Heart right ventricle (tissue), 16 donors: ENCODE measurements around the gene CTDP1. TPM values are rescaled to one million over a fixed set of nuclear protein-coding genes. Genes with fewer than 3 reads are reported as not detected.
A peak's percentile ranks its signal among the peaks of the same experiment; 100 is the strongest.

Source experiments
- ATAC-seq, 8 donors: fragments of 200-7000 bp; cut with Tn5 transposase; one replicate each; pipeline ENCODE4 v1.9.1; 2020; ENCODE audit warnings: mild to moderate bottlenecking in 8 of 8, moderate library complexity in 8 of 8, moderate number of reproducible peaks in 1 of 8
- DNase-seq, 2 donors: peaks; one replicate each; pipeline ENCODE4 v3.0.0-alpha.2; 2020
- H3K27ac ChIP-seq, 10 donors: fragments of 200-600 bp; sonication (generic) in 2 of 10; one replicate each; pipeline versions ENCODE4 v1.5.0 to v1.8.0; 2020 to 2022; ENCODE audit warnings: mild to moderate bottlenecking in 3 of 10
- H3K27me3 ChIP-seq, 7 donors: fragments of 200-600 bp; one replicate each; pipeline ENCODE4 v1.8.0; 2021 to 2022; ENCODE audit warnings: mild to moderate bottlenecking in 2 of 7
- H3K36me3 ChIP-seq, 9 donors: fragments of 200-600 bp; sonication (generic) in 1 of 9; one replicate each; pipeline versions ENCODE4 v1.5.0 to v1.8.0; 2020 to 2022; ENCODE audit warnings: mild to moderate bottlenecking in 2 of 9
- H3K4me1 ChIP-seq, 9 donors: fragments of 200-600 bp; sonication (generic) in 1 of 9; one replicate each; pipeline versions ENCODE4 v1.5.0 to v1.8.0; 2020 to 2022; ENCODE audit warnings: mild to moderate bottlenecking in 4 of 9
- H3K4me3 ChIP-seq, 10 donors: fragments of 200-600 bp; sonication (generic) in 2 of 10; one replicate each; pipeline versions ENCODE4 v1.5.0 to v1.8.0; 2020 to 2022; ENCODE audit warnings: mild to moderate bottlenecking in 7 of 10, moderate library complexity in 2 of 10
- H3K9me3 ChIP-seq, 11 donors: fragments of 200-600 bp in 10 of 11; sonication (generic) in 2 of 11; one replicate each; pipeline versions ENCODE4 v1.5.0 to v1.8.0; 2013 to 2022; ENCODE audit warnings: mild to moderate bottlenecking in 2 of 11, control low read depth in 1 of 11, moderate library complexity in 1 of 11
- CTCF ChIP-seq, 9 donors: fragments of 200-600 bp; sonication (generic) in 2 of 9; IDR thresholded peaks; one replicate each; pipeline versions ENCODE4 v1.5.0 to v1.8.0; 2021 to 2022; ENCODE audit warnings: antibody characterized with exemption in 9 of 9, mild to moderate bottlenecking in 5 of 9, moderate library complexity in 1 of 9
- WGBS, 2 donors: extraction: QIAGEN DNeasy Blood & Tissue Kit; methylation state at CpG; one replicate each; pipeline ENCODE4 v1.1.7; 2013; ENCODE audit warnings: inconsistent platforms in 1 of 2; 5-methylcytosine and 5-hydroxymethylcytosine counted together
- intact Hi-C, 10 donors: fragments of 100-400 bp; cut with DNase I; formaldehyde crosslinking; loops; one replicate each; pipeline versions ENCODE4 v1.11.1 to v1.14.2; 2022
- polyA plus RNA-seq, 2 donors: library from polyadenylated mRNA; stranded (reverse); fragments of 200-250 nt; gene quantifications; one replicate each; pipeline ENCODE4 v1.2.3, GENCODE V29; 2013
- total RNA-seq, 10 donors: library from RNA; stranded (reverse); fragmentation: NEBNext Ultra II Directional in 3 of 10; extraction: Animal tissue kit (Norgen Biotek cat#: 25700) in 3 of 10; gene quantifications; one replicate each; pipeline versions ENCODE4 v1.2.1 to v1.2.4, GENCODE V29; 2021 to 2023
- donor health status: Arrhythmogenic right ventricular cardiomyopathy.
- donor health status: ischemic (EF 13 %, LVEDD 7.1; RV severe dilation, severe dysfunction).
- donor health status: healthy with polysubstance abuse.
- donor health status: DM: no; HTN: yes; CAD: no.
- donor health status: DM: no; HTN: no; CAD: no.
- donor health status: ischemic (EF 25% LVEDD 6.9; RV normal size, moderate dysfunction).
- donor health status: ischemic (EF 25% LVEDD 5.7; RV mildly dilated, moderate dysfunction).
- donor health status: healthy.
- donor health status: DM: yes; HTN: yes; CAD: no.
- donor health status: Ischemic cardiomyopathy.
- donor health status: ischemic (EF 35%, LVEDD 5.7; RV mildly dilated, moderate dysfunction).
- donor health status: nonischemic (EF 11% LVEDD 7.7; RV severe dilation, severe dysfunction).
- donor health status: DM: yes; HTN: yes; CAD: no.
- donor health status: PGD.
- donor health status: ischemic (EF 29% LVEDD 5.4; RV normal size, mild dysfunction).
- donor health status: nonischemic (EF 23%, LVEDD 6.1; RV moderate dilation, normal function).

Gene CTDP1
- total and polyA plus RNA-seq, 12 donors, result 6.8 to 12.5 (median 9.3) TPM

- peak overlapping the region in 3 of 10 donors; percentile 5 to 22 (median 9) for H3K27ac ChIP-seq
- TF ChIP-seq CTCF (IDR thresholded peaks at IDR 0.05), result no peak
- 93 to 95% methylated on average over 14 of the region's 14 CpGs for WGBS, 2 donors
- no peak overlapping the region for H3K4me3 ChIP-seq
- H3K9me3 ChIP-seq, result peaks cover 0 to 6% (median 0%) of the 10 kb centered on the region in 11 donors
- ATAC-seq (peak in 5 of 8 donors; percentile 22 to 62 (median 53)), DNase-seq (no peak)
- intact Hi-C loops, result no loop called here
- peaks cover 0 to 91% (median 23%) of the 10 kb centered on the region in 9 donors for H3K36me3 ChIP-seq
- no peaks in the 10 kb centered on the region for H3K27me3 ChIP-seq
- H3K4me1 ChIP-seq, result no peaks in the 10 kb centered on the region
Observed at GRCh38 chr18:79698668-79699335, 19.2 kb downstream of the CTDP1 start.

- Histone ChIP-seq H3K27ac (no peak overlapping the region), H3K9me3 (peaks cover 0 to 6% (median 0%) of the 10 kb centered on the region in 11 donors), H3K36me3 (peaks cover 0 to 99% (median 26%) of the 10 kb centered on the region in 9 donors), H3K4me1 (no peaks in the 10 kb centered on the region), H3K4me3 (no peak overlapping the region), H3K27me3 (no peaks in the 10 kb centered on the region)
- WGBS, 2 donors, result 95 to 97% methylated on average over 8 of the region's 8 CpGs
- DNase-seq (no peak), ATAC-seq (no peak)
- TF ChIP-seq CTCF (IDR thresholded peaks at IDR 0.05), result no peak
- intact Hi-C loops, result no loop called here
Observed at GRCh38 chr18:79699653-79700052, 20.1 kb downstream of the CTDP1 start.

GRCh38 chr18:79702906-79703305 lies 23.3 kb downstream of the CTDP1 start:
- Histone ChIP-seq H3K4me1 (no peaks in the 10 kb centered on the region), H3K9me3 (peaks cover 0 to 6% (median 0%) of the 10 kb centered on the region in 11 donors), H3K27me3 (no peaks in the 10 kb centered on the region), H3K27ac (no peak overlapping the region), H3K4me3 (no peak overlapping the region), H3K36me3 (peaks cover 0 to 100% (median 28%) of the 10 kb centered on the region in 9 donors)
- DNase-seq (no peak), ATAC-seq (no peak)
- TF ChIP-seq CTCF (IDR thresholded peaks at IDR 0.05), result no peak
- intact Hi-C loops, result no loop called here
- WGBS, 2 donors, result 96 to 97% methylated on average over 5 of the region's 5 CpGs

- Histone ChIP-seq H3K4me3 (no peak overlapping the region), H3K27me3 (no peaks in the 10 kb centered on the region), H3K27ac (no peak overlapping the region), H3K9me3 (peaks cover 0 to 6% (median 0%) of the 10 kb centered on the region in 11 donors), H3K36me3 (peaks cover 0 to 99% (median 28%) of the 10 kb centered on the region in 9 donors), H3K4me1 (no peaks in the 10 kb centered on the region)
- 95 to 96% methylated on average over 24 of the region's 24 CpGs for WGBS, 2 donors
- no peak for ATAC-seq
- intact Hi-C loops, result no loop called here
- DNase-seq, result no peak
- TF ChIP-seq CTCF (IDR thresholded peaks at IDR 0.05), result no peak
Observed at GRCh38 chr18:79704631-79705030, 25.0 kb downstream of the CTDP1 start.
